ENCODE results near the gene HS2ST1.
"Not testable (repeated sequence)": the region's sequence is repeated elsewhere in the genome, so short reads cannot be mapped to it uniquely, and the experiment has no call there.

HS2ST1 gene

DNA sequence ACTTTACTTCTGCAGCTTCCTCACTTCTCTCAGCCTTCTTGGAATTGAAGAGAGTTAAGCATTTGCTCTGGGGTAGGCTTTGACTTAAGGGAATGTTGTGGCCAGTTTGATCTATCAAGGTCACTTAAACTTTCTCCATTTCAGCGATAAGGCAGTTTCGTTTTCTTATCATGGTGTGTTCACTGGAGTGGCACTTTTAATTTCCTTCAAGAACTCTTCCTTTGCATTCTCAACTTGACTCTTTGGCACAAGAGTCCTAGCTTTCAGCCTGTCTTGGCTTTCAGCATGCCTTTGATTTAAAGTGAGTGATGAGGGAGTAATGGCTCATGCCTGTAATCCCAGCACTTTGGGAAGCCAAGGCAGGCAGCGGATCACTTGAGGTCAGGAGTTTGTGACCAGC is 38.7 kb downstream of the HS2ST1 start:
- Mint-ChIP-seq H3K36me3 (ENCODE audit: low read depth) (peaks cover 6% of the 10 kb centered on the region), H3K27me3 (ENCODE audit: low read depth) (no peaks in the 10 kb centered on the region), H3K4me3 (no peak overlapping the region), H3K27ac (no peak overlapping the region), H3K9me3 (peaks cover 1% of the 10 kb centered on the region), H3K4me1 (peaks cover 12% of the 10 kb centered on the region)
- TF ChIP-seq, protein P1, sequence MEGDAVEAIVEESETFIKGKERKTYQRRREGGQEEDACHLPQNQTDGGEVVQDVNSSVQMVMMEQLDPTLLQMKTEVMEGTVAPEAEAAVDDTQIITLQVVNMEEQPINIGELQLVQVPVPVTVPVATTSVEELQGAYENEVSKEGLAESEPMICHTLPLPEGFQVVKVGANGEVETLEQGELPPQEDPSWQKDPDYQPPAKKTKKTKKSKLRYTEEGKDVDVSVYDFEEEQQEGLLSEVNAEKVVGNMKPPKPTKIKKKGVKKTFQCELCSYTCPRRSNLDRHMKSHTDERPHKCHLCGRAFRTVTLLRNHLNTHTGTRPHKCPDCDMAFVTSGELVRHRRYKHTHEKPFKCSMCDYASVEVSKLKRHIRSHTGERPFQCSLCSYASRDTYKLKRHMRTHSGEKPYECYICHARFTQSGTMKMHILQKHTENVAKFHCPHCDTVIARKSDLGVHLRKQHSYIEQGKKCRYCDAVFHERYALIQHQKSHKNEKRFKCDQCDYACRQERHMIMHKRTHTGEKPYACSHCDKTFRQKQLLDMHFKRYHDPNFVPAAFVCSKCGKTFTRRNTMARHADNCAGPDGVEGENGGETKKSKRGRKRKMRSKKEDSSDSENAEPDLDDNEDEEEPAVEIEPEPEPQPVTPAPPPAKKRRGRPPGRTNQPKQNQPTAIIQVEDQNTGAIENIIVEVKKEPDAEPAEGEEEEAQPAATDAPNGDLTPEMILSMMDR (IDR thresholded peaks at IDR 0.05; ENCODE audit: unreplicated experiment in 3 of 3), result no peak

DNA sequence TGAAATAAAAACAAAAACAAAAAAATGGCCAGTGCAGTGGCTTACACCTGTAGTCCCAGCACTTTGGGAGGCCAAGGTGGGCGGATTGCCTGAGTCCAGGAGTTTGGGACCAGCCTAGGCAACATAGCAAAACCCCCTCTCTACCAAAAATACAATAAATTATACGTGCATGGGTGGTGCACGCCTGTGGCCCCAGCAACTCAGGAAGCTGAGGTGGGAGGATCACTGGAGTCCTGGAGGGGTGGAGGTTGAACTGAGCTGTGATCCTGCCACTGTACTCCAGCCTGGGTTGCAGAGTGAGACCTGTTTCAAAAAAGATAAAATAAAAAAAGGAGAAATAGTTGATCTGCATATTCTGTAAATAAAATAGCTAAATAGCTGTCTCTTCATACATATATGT is 41.2 kb downstream of the HS2ST1 start:
- peaks cover 5% of the 10 kb centered on the region for H3K4me1 Mint-ChIP-seq
- H3K4me3 Mint-ChIP-seq, result no peak overlapping the region
- TF ChIP-seq, protein P1 (IDR thresholded peaks at IDR 0.05; ENCODE audit: unreplicated experiment in 3 of 3), result no peak
- no peaks in the 10 kb centered on the region for H3K27me3 Mint-ChIP-seq (ENCODE audit: low read depth)
- no peak overlapping the region for H3K27ac Mint-ChIP-seq
- peaks cover 6% of the 10 kb centered on the region for H3K9me3 Mint-ChIP-seq
- peaks cover 26% of the 10 kb centered on the region for H3K36me3 Mint-ChIP-seq (ENCODE audit: low read depth)

DNA sequence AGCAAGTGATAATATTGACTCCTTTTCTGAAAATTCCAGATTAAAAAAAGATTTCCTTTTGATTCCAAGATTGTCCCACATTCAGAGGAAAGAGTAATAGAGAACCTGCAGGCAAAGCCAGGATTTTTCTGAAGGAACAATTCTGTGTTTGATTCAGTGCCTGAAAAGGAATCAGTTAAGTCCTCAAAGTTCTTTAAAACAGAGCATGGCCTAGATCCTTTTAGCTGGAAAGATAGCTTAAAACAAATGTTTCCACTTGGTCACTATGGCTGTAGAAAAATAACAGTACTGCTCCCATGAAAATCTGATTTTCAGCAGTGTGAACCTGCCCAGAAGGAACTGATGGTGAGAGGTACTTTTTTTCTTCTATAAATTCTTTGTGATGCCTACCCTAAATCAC is 41.8 kb downstream of the HS2ST1 start:
- Mint-ChIP-seq H3K36me3 (ENCODE audit: low read depth) (peaks cover 28% of the 10 kb centered on the region), H3K4me1 (no peaks in the 10 kb centered on the region), H3K27me3 (ENCODE audit: low read depth) (no peaks in the 10 kb centered on the region), H3K4me3 (no peak overlapping the region), H3K27ac (no peak overlapping the region), H3K9me3 (peaks cover 6% of the 10 kb centered on the region)
- TF ChIP-seq, protein P1 (IDR thresholded peaks at IDR 0.05; ENCODE audit: unreplicated experiment in 3 of 3), result no peak

DNA sequence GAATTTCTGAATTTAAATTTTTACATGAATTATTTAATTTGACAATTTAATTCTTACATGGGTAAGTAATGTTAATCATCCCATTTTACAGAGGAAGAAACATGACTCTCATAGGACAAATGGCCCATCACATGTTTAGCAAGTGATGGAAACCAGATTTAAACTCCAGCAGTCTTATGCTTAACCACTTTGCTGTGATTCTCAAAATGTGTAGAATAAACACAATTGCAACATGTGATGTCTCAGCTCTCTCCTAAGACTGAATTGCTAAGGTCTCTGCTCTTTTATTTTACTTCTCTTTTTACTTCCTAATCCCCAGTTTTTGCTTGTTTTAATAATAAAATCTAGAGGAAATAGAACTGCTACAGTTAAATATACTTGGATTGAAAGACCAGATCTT is 42.8 kb downstream of the HS2ST1 start:
- Mint-ChIP-seq H3K4me1 (no peaks in the 10 kb centered on the region), H3K4me3 (no peak overlapping the region), H3K9me3 (peaks cover 6% of the 10 kb centered on the region), H3K36me3 (ENCODE audit: low read depth) (peaks cover 28% of the 10 kb centered on the region), H3K27ac (no peak overlapping the region), H3K27me3 (ENCODE audit: low read depth) (no peaks in the 10 kb centered on the region)
- TF ChIP-seq, protein P1 (IDR thresholded peaks at IDR 0.05; ENCODE audit: unreplicated experiment in 3 of 3), result no peak

DNA sequence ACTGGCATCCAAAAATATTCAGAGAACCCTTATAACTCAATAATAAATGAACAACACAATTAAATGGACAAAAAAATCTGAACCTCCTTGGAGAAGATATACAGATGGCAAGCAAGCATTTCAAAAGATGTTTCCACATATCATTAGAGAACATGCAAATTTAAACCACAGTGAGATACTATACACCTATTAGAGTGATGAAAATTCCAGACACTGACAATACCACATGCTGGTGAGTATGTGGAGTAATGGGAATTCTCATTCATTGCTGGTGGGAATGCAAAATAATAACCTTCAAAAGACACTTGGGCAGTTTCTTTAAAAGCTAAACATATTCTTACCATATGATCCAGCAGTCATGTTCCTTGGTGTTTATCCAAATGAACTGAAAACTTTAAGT is 46.1 kb downstream of the HS2ST1 start:
- Mint-ChIP-seq H3K27me3 (ENCODE audit: low read depth) (no peaks in the 10 kb centered on the region), H3K9me3 (peaks cover 18% of the 10 kb centered on the region), H3K27ac (no peak overlapping the region), H3K4me1 (no peaks in the 10 kb centered on the region), H3K4me3 (no peak overlapping the region), H3K36me3 (ENCODE audit: low read depth) (peaks cover 44% of the 10 kb centered on the region)
- TF ChIP-seq, protein P1 (IDR thresholded peaks at IDR 0.05; ENCODE audit: unreplicated experiment in 3 of 3), result no peak

DNA sequence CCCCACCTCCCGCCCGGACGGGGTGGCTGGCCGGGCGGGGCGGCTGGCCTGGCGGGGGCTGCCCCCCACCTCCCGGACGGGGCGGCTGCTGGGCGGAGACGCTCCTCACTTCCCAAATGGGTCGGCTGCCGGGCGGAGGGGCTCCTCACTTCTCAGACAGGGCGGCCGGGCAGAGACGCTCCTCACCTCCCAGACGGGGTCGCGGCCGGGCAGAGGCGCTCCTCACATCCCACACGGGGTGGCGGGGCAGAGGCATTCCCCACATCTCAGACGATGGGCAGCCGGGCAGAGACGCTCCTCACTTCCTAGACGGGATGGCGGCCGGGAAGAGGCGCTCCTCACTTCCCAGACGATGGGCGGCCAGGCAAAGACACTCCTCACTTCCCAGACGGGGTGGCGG is 49.4 kb downstream of the HS2ST1 start:
- Mint-ChIP-seq H3K36me3 (ENCODE audit: low read depth) (peaks cover 33% of the 10 kb centered on the region), H3K9me3 (peaks cover 14% of the 10 kb centered on the region)
- H3K27me3 Mint-ChIP-seq (ENCODE audit: low read depth); H3K27ac Mint-ChIP-seq; H3K4me1 Mint-ChIP-seq; H3K4me3 Mint-ChIP-seq: not testable (repeated sequence)
